OCI-M2 (cell line): ENCODE measurements around the gene MEGF11.

ENCODE experiments used
- DNase-seq: peaks from one replicate; lab custom pipeline; 2025; ENCODE audit not compliant: unreplicated experiment; lab: John Stamatoyannopoulos, UW

MEGF11 gene

DNA sequence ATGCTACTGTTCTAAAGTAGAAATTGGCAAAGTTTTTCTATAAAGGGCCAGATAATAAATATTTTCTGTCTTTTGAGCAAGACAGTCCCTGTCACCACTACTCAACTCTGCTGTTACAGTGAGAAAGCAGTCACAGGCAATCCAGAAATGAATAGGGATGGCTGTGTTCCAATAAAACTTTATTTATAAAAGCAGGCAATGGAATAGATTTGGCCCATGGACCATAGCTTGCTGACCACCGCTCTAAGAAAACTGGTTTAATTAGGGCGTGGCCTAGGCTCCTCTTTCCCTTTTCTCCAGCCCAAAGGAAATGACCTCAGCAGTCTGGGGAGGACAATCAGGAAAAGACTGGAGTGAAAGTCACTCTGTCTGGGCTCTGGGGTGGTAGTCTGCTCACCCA lies 183.8 kb downstream of the MEGF11 start:
- no peak for DNase-seq

DNA sequence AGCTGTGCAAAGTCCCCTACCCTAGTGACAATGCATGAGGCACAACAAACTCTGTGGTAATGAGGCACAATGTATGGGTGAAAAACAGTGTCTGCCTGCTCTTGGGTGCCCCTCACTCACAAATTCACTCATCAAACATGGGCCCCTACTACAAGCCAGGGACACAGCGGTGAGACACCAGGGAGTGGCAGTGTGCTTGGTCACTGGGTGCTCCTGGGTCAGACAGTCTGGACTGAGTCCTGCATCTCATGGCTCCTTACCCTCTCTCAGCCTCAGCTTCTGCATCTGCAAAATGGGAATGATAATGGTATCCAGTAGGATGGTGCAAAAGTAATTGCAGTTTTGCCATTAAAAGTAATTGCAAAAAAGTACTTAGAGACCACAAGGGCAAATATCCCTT lies 184.7 kb downstream of the MEGF11 start:
- no peak for DNase-seq

DNA sequence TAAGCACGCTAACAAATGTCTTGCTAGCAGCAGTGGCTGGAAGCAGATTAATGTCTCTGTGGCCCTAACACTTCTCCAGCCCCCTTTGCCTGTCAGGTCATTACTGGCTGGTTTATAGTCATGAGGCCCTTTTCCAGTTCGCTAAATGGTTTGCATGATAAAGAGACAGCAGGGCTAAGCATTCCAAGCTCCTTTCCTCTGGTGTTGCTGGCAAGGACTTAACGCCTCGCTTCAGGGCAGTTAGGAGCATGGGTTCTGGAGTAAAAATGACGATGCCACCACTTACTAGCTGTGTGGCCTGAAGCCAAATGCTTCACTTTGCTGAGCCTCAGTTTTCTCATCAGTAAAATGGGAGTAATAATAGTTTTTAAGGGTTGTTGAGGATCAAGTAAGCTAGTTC lies 185.9 kb downstream of the MEGF11 start:
- no peak for DNase-seq

DNA sequence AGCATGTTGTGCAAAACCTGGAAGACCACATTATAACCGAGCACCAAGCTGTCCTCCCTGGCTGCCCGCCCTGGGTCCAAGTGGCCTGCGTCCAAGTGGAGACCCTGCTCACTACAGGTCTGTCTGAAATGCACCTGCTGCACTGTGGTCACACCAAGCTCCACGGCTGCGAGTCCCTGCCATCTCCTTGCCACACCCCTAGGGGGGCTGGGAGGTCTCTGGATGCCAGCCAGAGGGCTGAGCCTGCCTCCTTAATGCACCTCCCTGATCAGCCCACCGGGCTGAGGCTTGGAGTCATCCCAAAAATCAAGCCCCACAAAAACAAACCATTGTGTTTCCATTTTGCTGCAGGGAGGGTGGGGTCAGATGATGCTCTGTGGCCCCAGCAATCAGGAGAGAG lies 187.1 kb downstream of the MEGF11 start:
- DNase-seq: no peak

DNA sequence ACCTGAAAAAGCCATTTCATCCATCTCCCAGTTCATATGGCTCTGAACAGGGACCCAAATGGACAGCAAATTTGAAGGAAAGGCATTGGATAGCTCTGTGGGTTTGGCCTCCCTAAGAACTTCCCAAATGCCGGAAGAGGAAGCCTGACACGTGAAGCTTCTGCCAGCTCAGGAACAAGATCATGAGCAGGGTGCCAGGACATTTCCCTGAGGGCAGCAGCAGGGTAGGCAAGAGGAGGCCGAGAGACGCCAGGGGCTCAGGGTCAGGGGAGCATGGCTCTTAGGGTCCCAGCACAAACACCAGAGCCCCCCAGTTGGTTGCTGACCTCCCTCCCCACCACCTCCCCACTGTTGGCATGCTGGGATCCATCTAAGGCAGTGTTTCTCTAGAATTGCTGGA lies 187.5 kb downstream of the MEGF11 start:
- DNase-seq: no peak

DNA sequence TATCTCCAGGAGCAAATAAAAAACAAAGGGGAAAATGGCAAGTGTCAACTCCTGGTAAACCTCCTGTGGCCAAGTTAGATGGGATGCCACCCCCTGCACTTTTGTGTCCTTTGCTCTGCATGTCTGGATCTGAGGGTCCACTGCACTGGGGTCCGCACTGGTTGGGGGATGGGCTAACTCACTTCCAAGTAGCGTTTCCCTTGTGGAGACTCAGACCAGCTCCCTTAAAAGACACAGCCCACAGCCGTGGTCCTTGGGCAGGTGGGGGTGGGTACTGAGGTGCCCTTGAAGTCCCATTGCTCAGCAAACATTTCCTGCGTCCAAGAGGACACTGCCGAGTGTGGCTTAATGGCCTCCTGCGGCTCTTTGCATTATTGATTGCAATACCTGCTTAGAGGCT lies 188.2 kb downstream of the MEGF11 start:
- DNase-seq: no peak

DNA sequence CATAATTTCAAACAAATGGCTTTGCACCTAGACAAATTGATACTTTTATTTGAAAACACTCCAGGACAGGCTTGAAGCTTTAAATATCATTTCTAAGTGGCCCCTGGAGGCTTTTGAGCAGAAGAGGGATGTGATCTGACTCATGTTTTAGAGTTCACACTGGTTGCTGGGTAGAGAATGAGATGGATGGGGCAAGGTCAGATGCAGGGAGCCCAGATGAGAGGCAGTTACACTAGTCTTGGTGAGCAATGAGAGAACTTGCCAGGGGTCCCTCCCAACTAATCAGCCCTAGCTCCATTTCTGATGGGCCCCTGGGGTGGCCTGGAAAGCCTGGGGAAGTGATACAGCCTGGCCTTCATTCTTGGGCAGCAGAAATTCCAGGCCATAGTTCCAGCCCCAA lies 190.4 kb downstream of the MEGF11 start:
- no peak for DNase-seq

DNA sequence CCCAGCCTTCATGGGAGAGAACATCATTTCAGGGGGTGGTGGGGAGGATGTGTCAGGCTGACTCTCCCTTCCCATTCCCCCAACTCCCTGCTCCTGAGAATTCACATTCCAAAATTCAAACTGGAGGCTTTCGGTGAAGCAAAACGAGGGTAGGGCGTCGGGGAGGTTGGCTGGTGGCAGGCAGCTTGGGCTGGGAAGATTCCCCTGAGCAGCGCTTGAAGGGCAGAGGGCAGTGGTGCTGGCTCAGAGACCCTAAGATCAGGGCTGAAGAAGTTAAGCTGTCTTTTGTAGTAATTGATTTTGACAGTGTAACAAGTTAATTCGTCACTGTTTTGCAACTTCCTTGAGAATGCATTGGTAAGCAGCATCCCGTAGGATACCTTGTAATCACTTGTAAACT lies 196.5 kb downstream of the MEGF11 start:
- DNase-seq: no peak

DNA sequence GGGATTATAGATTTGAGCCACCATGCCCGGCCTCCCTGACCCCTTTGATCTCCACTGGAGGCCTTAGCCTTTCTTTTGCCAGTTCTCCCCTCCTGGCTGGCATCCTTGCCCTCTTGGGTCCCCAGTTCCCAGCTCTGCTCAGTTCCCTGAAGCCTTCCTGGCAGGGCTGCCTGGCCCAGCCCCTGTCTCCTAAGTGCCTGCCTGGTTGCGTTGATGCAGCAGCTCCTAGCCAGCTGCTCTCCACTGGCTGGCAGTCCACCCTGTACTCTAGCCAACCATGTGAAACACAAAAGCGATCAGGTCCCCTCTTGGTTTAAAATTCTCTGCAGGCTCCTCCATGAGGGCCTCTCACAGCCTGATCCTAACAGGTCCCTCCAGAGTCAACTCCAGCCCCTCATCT lies 199.6 kb downstream of the MEGF11 start:
- DNase-seq: no peak

DNA sequence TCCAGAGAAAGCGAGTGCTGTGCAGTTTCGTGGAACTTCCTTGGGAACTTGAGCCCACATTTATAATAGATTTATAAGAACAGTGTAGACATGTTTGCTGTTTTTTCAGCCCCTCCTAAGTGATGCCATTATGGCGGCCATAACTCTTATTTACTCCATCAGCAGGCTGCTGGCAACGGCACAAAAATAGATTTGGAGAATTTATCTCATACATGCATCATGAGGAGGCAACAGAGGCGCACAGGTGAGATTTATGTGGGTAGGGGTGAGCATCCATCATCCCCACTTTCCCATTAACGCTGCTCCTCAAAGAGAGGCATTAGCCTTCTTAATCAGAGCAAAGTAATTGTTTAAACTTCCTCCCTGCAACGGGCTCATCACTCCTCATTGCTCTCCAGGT lies 201.7 kb downstream of the MEGF11 start:
- no peak for DNase-seq

DNA sequence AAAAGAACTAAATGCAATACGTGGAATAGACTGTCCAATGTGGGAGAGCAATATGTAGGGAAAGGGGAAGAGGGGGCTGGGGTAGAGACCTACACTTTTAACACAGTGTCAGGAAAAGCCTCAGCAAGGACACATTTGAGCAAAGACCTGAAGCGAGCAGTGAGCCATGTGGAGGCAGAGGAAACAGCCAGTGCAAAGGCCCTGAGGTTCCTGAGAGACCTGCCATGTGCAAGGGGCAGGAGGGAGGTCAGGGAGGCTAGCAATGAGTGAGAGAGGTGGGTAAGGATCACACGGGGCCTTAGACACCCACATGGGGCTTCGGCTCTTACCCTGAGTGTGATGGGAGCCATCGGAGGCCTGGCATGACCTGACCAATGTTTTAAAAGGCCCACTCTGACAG lies 203.3 kb downstream of the MEGF11 start:
- no peak for DNase-seq

DNA sequence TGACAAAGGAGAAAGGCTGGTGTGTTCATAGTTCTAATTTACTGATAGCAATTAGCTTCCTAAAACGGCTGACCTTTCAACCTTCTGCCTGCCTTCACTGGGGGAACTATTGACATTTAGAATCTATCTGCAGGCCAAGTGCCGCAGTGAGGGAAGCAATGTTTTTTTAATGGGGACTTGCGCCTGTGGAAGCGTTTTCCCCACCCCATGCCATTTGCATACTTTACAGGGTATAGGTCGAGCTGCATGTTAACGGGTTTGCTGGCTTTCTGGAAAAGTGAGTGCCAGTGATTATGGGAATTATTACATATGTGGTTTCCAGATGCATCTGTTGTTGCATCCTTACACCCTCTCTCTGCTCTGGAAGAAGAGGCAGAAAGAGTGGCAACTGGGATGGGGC lies 204.2 kb downstream of the MEGF11 start:
- no peak for DNase-seq

DNA sequence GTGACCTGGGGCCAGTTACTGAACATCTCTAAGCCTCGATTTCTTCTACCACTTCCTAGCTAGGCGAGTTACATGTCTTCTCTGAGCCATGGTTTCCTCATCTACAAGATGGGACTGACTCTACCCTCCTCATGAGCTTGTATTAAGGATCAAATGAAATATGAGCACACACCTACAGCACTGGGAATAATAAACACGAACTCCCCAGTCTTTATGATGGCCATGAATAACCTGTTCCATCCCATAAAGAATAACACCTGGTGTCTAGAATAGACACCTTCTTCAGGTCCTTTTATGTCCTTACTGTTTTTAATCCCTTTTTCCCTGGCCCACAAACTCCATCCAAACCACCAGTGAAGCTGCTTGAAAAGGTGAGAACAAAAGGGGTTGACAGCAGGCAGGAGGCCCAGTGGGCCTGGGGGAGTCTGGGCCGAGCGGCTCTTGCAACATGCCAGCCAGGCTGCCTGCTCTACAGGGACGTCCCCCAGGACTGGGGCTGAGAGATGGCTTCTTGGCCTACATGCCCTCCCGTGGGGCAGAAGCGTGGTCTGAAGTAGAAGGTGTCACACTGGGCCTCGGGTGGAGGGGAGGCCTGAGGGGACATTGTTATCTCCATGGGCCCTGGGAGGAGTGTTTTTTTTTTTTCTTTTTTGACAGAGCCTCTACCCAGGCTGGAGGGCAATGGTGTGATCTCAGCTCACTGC lies 206.1 kb downstream of the MEGF11 start:
- DNase-seq: no peak

DNA sequence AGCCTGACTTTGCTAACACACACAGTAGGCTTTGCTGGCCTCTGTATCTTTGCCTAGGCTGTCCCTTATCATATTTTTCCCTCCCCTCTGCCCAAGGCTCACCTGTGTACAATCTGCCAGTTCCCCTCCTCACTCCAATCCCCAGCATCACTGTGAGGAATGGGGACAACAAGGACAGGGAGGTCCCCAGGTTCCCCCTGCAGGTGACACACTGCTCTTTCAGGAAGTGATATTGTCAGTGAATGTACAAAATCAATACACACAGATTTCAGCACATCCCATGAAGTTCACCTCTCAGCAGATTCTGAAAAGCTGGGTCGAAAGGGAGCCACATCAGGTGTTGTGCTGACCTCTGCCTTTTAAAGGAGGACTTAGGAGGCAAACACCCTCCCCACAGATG lies 206.8 kb downstream of the MEGF11 start:
- DNase-seq: no peak

DNA sequence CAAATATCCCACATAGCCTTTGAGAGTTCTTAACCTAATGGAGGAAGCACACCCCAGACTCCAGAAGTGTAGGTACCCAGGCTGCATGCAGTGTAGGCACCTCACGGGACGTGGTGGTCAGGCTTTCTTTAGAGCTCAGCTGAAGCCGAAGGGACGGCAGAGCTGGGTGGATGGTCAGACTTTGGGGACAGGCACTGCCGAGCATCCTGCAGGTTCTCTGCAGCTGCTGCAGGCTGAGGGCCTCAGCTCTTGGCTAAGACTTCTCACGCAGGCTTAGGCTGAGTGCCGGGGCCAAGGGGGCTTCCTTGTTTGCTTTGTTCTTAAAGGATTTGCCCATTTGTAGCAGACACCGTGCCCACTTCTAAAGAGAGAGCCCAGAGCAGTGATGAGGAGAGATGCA lies 207.2 kb downstream of the MEGF11 start:
- DNase-seq: no peak

DNA sequence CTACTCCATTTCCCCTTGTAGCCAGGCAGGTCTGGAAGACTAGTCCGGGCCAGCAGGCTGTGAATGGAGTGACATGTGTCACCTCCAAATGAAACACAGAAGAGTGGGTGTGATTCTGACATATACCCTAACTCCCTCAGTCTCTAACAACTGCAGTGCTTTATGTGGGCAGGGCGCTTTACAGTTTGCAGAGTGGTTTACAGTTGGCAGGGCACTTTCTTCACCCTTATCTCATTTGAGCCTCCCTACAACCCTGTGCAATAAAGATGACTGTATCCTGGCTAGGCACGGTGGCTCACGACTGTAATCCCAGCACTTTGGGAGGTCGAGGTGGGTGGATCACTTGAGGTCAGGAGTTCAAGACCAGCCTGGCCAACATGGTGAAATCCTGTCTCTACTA lies 208.0 kb downstream of the MEGF11 start:
- DNase-seq: no peak

DNA sequence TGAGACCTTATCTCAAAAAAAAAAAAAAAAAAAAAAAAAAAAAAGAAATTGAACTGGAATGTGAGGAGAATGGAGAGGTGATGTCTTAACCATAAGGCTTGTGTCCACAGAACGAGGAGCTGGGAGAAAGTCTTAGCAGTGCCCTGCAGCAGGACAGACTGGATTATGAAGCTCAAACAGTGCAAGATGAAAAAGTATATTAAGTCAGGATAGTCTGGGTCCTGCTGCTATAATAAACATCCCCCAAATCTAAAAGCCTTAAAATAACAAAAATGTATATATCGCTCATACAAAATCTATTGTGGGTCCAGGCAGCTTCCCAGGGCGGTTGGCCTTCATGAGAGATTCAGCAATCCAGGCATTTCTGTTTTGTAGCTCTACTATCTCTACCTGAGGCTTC lies 208.7 kb downstream of the MEGF11 start:
- no peak for DNase-seq

DNA sequence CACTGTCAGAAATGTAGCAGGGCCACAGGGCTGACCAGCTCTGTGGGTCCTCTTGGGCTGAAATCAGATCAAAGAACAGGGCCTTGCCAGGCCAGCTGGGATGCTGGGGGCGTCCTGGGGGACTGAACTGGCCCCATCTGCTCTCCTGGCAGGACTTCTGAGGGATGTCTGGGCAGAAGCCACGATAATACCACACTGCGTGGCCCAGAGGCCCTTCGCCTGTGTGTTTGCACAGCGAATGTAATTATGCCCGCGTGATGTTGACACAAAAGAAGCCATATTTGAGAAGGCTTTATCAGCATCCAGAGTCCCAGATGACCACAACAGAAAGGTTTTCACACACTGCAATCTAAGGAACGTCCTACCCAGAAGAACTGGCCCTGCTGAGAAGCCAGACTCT lies 210.3 kb downstream of the MEGF11 start:
- DNase-seq: no peak

DNA sequence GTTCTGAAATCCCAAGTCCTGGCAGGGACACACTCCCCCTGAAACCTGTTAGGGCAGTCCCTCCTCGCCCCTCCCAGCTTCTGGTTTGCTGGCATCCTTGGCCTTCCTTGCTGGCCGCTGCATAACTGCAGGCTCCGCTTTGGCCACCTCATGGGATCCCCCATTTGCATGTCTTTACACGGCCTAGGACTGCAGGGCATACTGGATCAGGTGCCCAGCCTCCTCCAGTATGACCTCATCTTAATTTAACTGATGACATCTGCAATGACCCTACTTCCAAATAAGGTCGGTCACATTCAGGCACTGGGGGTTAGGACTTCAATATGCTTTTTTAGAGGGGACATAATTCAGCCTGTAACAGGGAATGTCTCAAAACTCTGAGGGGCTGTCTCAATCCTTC lies 210.9 kb downstream of the MEGF11 start:
- no peak for DNase-seq

DNA sequence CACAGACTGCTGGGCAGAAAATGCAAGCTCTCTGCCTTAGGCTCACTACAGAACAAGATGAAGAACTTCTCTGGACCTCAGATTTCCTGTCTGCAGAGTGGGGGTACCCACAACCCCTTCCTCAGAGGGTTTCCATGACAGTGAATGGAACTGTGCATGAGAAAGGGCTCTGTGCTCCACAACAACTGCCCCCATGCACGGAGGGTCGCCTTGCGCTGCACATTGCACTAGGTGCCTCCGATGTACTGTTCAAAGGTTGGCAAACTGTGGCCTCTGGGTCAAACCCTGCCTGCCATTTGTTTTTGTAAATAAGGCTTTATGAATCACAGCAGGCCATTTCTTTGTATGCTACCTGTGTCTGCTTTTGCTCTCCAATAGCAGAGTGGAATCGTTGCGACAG lies 212.3 kb downstream of the MEGF11 start:
- DNase-seq: no peak

DNA sequence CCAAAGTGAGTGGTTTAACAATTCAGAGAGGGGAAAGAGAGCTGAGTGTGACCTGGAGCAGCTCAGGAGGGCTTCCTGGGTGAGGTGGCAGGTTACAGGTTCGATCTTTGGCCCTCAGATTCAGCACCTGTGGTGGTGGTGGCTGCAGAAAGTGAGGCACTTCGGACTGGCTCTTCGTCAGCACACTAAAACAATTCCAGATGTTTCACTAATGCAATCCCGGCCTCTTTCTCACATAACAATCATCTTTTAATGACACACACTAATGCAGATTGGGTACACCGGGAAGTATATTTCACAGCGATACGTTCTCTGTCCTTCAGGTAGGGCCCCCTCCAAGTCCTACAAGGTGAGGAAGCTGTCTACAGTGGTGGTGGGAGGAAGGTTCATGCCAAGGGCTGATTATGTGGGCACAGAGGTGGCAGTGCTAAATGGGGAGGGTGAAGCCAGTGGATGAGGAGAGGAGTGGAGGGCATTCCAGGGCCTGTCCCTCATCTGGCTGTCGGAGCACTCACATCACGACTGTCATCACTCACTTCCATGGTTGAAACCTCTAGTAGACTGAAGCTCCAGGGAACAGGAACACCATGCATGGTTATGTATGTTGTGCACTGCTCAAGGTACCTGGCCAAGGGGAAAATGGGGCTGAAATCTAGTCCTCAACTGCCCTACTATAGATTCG lies 213.2 kb downstream of the MEGF11 start:
- no peak for DNase-seq

DNA sequence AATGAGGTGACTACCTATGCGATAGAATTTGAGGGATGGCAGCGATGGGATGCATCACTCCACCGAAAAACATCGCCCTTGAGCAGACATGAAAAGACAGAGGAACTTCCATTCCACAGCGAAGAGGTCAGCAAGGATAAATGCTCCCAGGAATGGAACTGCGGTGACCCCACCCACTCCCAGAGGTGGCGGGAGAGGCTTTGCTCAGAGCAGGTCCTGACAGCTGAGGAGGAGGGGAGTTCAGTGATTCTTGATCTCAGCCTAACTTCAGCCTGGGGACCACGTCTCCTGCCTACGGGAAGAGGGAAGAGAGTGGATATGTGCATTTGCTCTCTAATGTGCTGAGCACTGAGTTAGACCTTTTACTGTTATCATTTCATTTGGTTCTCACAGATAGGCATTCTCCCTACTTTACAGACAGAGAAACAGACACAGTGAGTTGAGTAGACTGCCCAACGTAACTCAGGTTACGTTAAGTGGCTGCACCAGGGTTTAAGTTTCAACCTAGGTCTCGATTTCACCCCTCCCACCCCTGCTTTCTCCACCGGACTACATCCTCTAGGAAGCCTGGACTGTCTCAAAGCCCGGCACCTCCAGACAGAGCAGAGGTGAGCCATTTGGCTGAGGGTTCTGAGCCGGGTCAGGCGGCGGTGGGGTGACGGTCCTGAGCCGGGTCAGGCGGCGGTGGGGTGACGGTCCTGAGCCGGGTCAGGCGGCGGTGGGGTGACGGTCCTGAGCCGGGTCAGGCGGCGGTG lies 214.3 kb downstream of the MEGF11 start:
- DNase-seq: no peak
